Upper lobe of right lung (tissue), 1 donor: ENCODE results near the gene MYZAP. TPM values are rescaled to one million over a fixed set of nuclear protein-coding genes. Genes with fewer than 3 reads are reported as not detected.

Source experiments
- ATAC-seq: fragments of 200-7000 bp; cut with Tn5 transposase; one replicate; pipeline ENCODE4 v1.9.1; 2020; ENCODE audit warnings: mild to moderate bottlenecking, moderate library complexity
- DNase-seq: peaks from one replicate; pipeline ENCODE4 v3.0.0-alpha.2; 2020
- H3K27ac ChIP-seq: fragments of 200-600 bp; one replicate; pipeline ENCODE4 v1.8.0; 2022
- H3K27me3 ChIP-seq: fragments of 200-600 bp; one replicate; pipeline ENCODE4 v1.8.0; 2022; ENCODE audit warnings: mild to moderate bottlenecking
- H3K36me3 ChIP-seq: fragments of 200-600 bp; one replicate; pipeline ENCODE4 v1.8.0; 2022
- H3K4me1 ChIP-seq: fragments of 200-600 bp; one replicate; pipeline ENCODE4 v1.8.0; 2022
- H3K4me3 ChIP-seq: fragments of 200-600 bp; one replicate; pipeline ENCODE4 v1.8.0; 2022; ENCODE audit warnings: mild to moderate bottlenecking
- H3K9me3 ChIP-seq: fragments of 200-600 bp; one replicate; pipeline ENCODE4 v1.8.0; 2022
- CTCF ChIP-seq: fragments of 200-600 bp; IDR thresholded peaks from one replicate; pipeline ENCODE4 v1.8.0; 2022; ENCODE audit warnings: antibody characterized with exemption
- intact Hi-C: fragments of 100-400 bp; cut with DNase I; formaldehyde crosslinking; loops from one replicate; pipeline ENCODE4 v1.11.0; 2022
- total RNA-seq: library from RNA; stranded (reverse); fragmentation: NEBNext Ultra II Directional; extraction: Animal tissue kit (Norgen Biotek cat#: 25700); gene quantifications from one replicate; pipeline ENCODE4 v1.2.1, GENCODE V29; 2021
- donor health status: DM: no; HTN: yes; CAD: no; lungs with severe emphysema.

Gene MYZAP
- total RNA-seq, 1 donor from 2014 or later, result 30.9 TPM

- Histone ChIP-seq H3K4me3 (no peak overlapping the region), H3K27me3 (no peaks in the 10 kb centered on the region), H3K36me3 (no peaks in the 10 kb centered on the region), H3K4me1 (no peaks in the 10 kb centered on the region), H3K9me3 (no peaks in the 10 kb centered on the region), H3K27ac (no peak overlapping the region)
- DNase-seq (no peak), ATAC-seq (no peak)
- intact Hi-C loops, result no loop called here
- no peak for TF ChIP-seq CTCF
Observed at GRCh38 chr15:57570340-57570739, 21.4 kb upstream of the MYZAP start.

DNA sequence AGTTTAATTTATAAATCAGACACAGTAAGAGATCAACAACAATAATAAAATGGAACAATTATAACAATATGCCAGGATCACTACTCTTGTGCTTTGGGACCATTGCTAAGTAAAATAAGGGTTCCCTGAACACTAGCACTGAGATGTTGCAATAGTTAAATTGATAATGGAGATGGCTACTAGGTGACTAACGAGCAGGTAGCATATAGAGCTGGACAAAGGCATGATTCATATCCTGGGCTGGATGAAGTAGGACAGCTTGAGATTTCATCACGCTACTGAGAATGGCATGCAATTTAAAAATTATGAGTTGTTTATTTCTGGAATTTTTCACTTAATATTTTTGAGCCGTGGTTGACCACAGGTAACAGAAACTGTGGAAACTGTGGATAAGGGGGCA lies 20.7 kb upstream of the MYZAP start:
- DNase-seq, result no peak
- no peaks in the 10 kb centered on the region for H3K4me1 ChIP-seq
- ATAC-seq, result no peak
- no peaks in the 10 kb centered on the region for H3K27me3 ChIP-seq
- TF ChIP-seq CTCF, result no peak
- no peaks in the 10 kb centered on the region for H3K36me3 ChIP-seq
- no peak overlapping the region for H3K27ac ChIP-seq
- H3K4me3 ChIP-seq, result no peak overlapping the region
- intact Hi-C loops, result no loop called here
- H3K9me3 ChIP-seq, result no peaks in the 10 kb centered on the region

DNA sequence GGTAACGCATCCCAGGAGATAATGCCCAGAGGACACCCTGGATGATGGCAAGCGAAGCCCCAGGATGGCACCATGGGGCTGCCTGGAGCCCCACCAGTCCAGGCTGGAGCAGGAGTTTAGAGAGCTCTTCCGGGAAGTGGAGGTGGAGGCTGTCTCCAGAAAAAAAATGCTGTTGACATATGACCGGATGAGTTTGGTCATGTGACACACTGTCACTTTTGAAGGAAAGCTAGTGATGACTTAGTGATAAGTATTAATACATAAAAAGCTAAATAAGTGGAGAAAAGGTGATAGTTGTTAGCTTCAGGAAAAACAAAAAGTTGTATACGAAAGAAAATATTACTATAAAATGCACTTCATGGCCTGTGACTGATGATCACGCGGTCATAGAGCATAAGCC lies 20.0 kb upstream of the MYZAP start:
- TF ChIP-seq CTCF, result no peak
- ATAC-seq (no peak), DNase-seq (no peak)
- Histone ChIP-seq H3K27me3 (no peaks in the 10 kb centered on the region), H3K9me3 (no peaks in the 10 kb centered on the region), H3K4me3 (no peak overlapping the region), H3K36me3 (no peaks in the 10 kb centered on the region), H3K27ac (no peak overlapping the region), H3K4me1 (no peaks in the 10 kb centered on the region)
- intact Hi-C loops, result no loop called here

DNA sequence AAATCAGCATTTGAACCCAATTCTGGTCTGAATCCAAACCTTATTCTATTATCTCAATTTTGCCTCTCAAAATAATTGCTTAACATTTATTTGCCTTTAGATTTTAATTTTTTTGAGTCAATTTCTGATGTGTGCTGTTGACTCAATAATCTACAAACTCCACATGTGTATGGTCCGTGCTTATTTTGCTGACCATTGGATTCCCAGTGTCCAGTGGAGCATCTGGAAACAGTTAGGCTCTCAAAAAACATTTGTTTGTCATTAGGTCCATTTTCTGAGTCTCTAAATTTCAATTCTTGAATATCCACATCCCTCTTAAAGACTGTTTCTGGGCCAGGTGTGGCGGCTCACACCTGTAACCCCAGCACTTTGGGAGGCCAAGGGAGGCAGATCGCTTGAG lies 19.2 kb upstream of the MYZAP start:
- intact Hi-C loops, result no loop called here
- no peak overlapping the region for H3K4me3 ChIP-seq
- no peaks in the 10 kb centered on the region for H3K27me3 ChIP-seq
- ATAC-seq (no peak), DNase-seq (no peak)
- no peak overlapping the region for H3K27ac ChIP-seq
- no peaks in the 10 kb centered on the region for H3K9me3 ChIP-seq
- no peak for TF ChIP-seq CTCF
- H3K4me1 ChIP-seq, result no peaks in the 10 kb centered on the region
- no peaks in the 10 kb centered on the region for H3K36me3 ChIP-seq

DNA sequence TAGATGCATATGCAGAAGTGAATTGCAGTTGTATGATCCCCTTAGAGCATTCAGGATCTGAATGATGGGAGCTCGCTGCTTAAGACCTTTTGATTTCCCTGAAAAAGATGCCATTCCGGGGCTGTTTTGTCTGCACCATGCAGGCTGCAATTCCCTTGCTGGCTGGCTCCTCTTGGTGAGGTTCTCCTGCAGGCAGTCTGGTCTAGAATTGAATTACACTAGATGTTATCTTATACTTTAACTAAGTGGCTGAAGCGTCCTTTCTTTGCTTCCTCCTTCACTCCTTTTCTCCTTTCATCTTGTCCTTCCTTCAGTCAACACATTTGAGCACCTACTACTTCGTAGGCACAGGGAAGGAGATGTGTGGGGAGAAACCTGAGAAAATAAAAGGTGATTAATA lies 18.6 kb upstream of the MYZAP start:
- H3K36me3 ChIP-seq, result no peaks in the 10 kb centered on the region
- H3K27me3 ChIP-seq, result no peaks in the 10 kb centered on the region
- TF ChIP-seq CTCF, result no peak
- no peak overlapping the region for H3K4me3 ChIP-seq
- no peaks in the 10 kb centered on the region for H3K9me3 ChIP-seq
- intact Hi-C loops, result no loop called here
- no peaks in the 10 kb centered on the region for H3K4me1 ChIP-seq
- no peak overlapping the region for H3K27ac ChIP-seq
- ATAC-seq, result no peak
- no peak for DNase-seq

GRCh38 chr15:57575363-57575762 lies 16.3 kb upstream of the MYZAP start:
- no peaks in the 10 kb centered on the region for H3K36me3 ChIP-seq
- H3K27ac ChIP-seq, result no peak overlapping the region
- no peaks in the 10 kb centered on the region for H3K9me3 ChIP-seq
- H3K4me1 ChIP-seq, result no peaks in the 10 kb centered on the region
- no peak overlapping the region for H3K4me3 ChIP-seq
- intact Hi-C loops, result no loop called here
- ATAC-seq (no peak), DNase-seq (no peak)
- no peaks in the 10 kb centered on the region for H3K27me3 ChIP-seq
- TF ChIP-seq CTCF, result no peak
